ENCODE results near the gene SLC29A3. TPM values are rescaled to one million over a fixed set of nuclear protein-coding genes. Genes with fewer than 3 reads are reported as not detected.

Gene SLC29A3
- total RNA-seq, 1 donor from 2014 or later, result 11.4 TPM

- no peak for DNase-seq (ENCODE audit: low spot score in 2 of 2, unreplicated experiment in 2 of 2)
- H3K27me3 Mint-ChIP-seq (ENCODE audit: low read depth), result peaks cover 61% of the 10 kb centered on the region
- peaks cover 11% of the 10 kb centered on the region for H3K4me1 Mint-ChIP-seq
- H3K4me3 Mint-ChIP-seq, result no peak overlapping the region
- no peak overlapping the region for H3K27ac Mint-ChIP-seq
- no peaks in the 10 kb centered on the region for H3K36me3 Mint-ChIP-seq
- H3K9me3 Mint-ChIP-seq, result no peaks in the 10 kb centered on the region
- TF ChIP-seq, protein P1, sequence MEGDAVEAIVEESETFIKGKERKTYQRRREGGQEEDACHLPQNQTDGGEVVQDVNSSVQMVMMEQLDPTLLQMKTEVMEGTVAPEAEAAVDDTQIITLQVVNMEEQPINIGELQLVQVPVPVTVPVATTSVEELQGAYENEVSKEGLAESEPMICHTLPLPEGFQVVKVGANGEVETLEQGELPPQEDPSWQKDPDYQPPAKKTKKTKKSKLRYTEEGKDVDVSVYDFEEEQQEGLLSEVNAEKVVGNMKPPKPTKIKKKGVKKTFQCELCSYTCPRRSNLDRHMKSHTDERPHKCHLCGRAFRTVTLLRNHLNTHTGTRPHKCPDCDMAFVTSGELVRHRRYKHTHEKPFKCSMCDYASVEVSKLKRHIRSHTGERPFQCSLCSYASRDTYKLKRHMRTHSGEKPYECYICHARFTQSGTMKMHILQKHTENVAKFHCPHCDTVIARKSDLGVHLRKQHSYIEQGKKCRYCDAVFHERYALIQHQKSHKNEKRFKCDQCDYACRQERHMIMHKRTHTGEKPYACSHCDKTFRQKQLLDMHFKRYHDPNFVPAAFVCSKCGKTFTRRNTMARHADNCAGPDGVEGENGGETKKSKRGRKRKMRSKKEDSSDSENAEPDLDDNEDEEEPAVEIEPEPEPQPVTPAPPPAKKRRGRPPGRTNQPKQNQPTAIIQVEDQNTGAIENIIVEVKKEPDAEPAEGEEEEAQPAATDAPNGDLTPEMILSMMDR (IDR thresholded peaks at IDR 0.05; ENCODE audit: unreplicated experiment), result no peak
These were observed 73.2 kb downstream of the SLC29A3 start for GRCh38 chr10:71392292-71392691.

- peaks cover 67% of the 10 kb centered on the region for H3K27me3 Mint-ChIP-seq (ENCODE audit: low read depth)
- no peaks in the 10 kb centered on the region for H3K36me3 Mint-ChIP-seq
- no peak overlapping the region for H3K4me3 Mint-ChIP-seq
- TF ChIP-seq, protein P1 (IDR thresholded peaks at IDR 0.05; ENCODE audit: unreplicated experiment), result no peak
- H3K9me3 Mint-ChIP-seq, result no peaks in the 10 kb centered on the region
- DNase-seq (ENCODE audit: low spot score in 2 of 2, unreplicated experiment in 2 of 2), result peak in 1 of 2 experiments; percentile 34
- no peak overlapping the region for H3K27ac Mint-ChIP-seq
- H3K4me1 Mint-ChIP-seq, result peaks cover 16% of the 10 kb centered on the region
These were observed 74.0 kb downstream of the SLC29A3 start for GRCh38 chr10:71392791-71393781.

DNA sequence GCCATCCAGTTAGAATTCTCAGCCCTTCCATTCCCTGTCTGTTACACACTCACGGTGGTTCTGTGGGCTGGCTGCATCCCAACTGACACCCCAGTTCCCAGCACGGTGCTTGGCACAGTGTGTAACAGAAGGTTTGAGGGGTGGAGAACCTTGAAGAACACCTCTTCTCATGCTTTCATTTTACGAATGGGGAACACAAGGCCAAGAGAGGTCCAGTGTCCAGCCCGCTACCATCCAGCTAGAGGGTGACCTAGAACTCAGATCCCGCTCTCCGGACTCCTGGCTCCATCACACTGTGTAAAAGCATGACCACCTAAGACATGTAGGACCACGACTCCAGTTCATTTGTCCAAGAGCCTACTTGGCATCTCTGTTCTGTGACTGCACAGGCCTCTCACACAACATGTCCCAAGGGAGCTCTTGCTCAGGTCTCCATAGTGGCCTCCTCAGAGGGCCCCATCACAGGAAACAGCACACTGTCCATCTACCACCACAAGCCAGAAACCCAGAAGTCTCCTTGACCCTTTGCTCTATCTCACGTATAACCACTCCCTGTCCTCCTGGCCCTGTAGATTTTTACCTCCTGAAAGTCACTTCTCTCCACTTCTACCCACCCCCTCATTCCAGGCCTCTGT is 74.9 kb downstream of the SLC29A3 start:
- Mint-ChIP-seq H3K27ac (no peak overlapping the region), H3K4me3 (no peak overlapping the region), H3K4me1 (peaks cover 17% of the 10 kb centered on the region), H3K9me3 (no peaks in the 10 kb centered on the region), H3K36me3 (no peaks in the 10 kb centered on the region), H3K27me3 (ENCODE audit: low read depth) (peaks cover 70% of the 10 kb centered on the region)
- peak in 1 of 2 experiments; percentile 13 for DNase-seq (ENCODE audit: low spot score in 2 of 2, unreplicated experiment in 2 of 2)
- TF ChIP-seq, protein P1 (IDR thresholded peaks at IDR 0.05; ENCODE audit: unreplicated experiment), result no peak

- no peak overlapping the region for H3K27ac Mint-ChIP-seq
- H3K36me3 Mint-ChIP-seq, result no peaks in the 10 kb centered on the region
- DNase-seq (ENCODE audit: low spot score in 2 of 2, unreplicated experiment in 2 of 2), result peak in 1 of 2 experiments; percentile 31
- peaks cover 17% of the 10 kb centered on the region for H3K4me1 Mint-ChIP-seq
- TF ChIP-seq, protein P1 (IDR thresholded peaks at IDR 0.05; ENCODE audit: unreplicated experiment), result no peak
- H3K4me3 Mint-ChIP-seq, result no peak overlapping the region
- no peaks in the 10 kb centered on the region for H3K9me3 Mint-ChIP-seq
- H3K27me3 Mint-ChIP-seq (ENCODE audit: low read depth), result peaks cover 78% of the 10 kb centered on the region
These were observed 76.0 kb downstream of the SLC29A3 start for GRCh38 chr10:71394926-71395562.

GRCh38 chr10:71395621-71396020 is 76.6 kb downstream of the SLC29A3 start:
- no peaks in the 10 kb centered on the region for H3K36me3 Mint-ChIP-seq
- H3K9me3 Mint-ChIP-seq, result no peaks in the 10 kb centered on the region
- H3K4me1 Mint-ChIP-seq, result peaks cover 12% of the 10 kb centered on the region
- TF ChIP-seq, protein P1 (IDR thresholded peaks at IDR 0.05; ENCODE audit: unreplicated experiment), result no peak
- DNase-seq (ENCODE audit: low spot score in 2 of 2, unreplicated experiment in 2 of 2), result peak in 1 of 2 experiments; percentile 24
- H3K27me3 Mint-ChIP-seq (ENCODE audit: low read depth), result peaks cover 77% of the 10 kb centered on the region
- peak overlapping the region; percentile 52 for H3K4me3 Mint-ChIP-seq
- no peak overlapping the region for H3K27ac Mint-ChIP-seq

Measured in mesothelial cell of epicardium (in vitro differentiated cells).